Loucy (cell line): ENCODE data around the gene SCN8A.

Source experiments
- CTCF ChIP-seq: fragments of 200-600 bp; sonication (generic); conservative IDR thresholded peaks from 2 replicates; pipeline ENCODE4 v1.5.1; 2014; ENCODE audit warnings: mild to moderate bottlenecking, antibody characterized with exemption, low read length
- EZH2phosphoT487 ChIP-seq: fragments of 200-600 bp; IDR thresholded peaks from 2 replicates; pipeline ENCODE4 v1.6.1; 2018; ENCODE audit warnings: antibody characterized with exemption, mild to moderate bottlenecking, moderate library complexity, borderline replicate concordance

GRCh38 chr12:51851413-51852124 is 260.5 kb downstream of the SCN8A start:
- TF ChIP-seq CTCF (no peak), EZH2phosphoT487 (no peak)
